IMR-90 (cell line): ENCODE results near the gene MAPK1.

Experiments
- CHD1 ChIP-seq: IDR thresholded peaks from 2 replicates; pipeline ENCODE4 v1.6.1; 2012; ENCODE audit warnings: low read depth, low read length, improper control_type of control experiment
- FOS ChIP-seq: fragments of 150-350 bp; IDR thresholded peaks from 2 replicates; pipeline ENCODE4 v1.6.1; 2016; ENCODE audit warnings: low read depth, low read length
- MAFK ChIP-seq: IDR thresholded peaks from 2 replicates; pipeline ENCODE4 v1.6.1; 2012; ENCODE audit warnings: low read depth, low read length, improper control_type of control experiment
- MAZ ChIP-seq: IDR thresholded peaks from 2 replicates; pipeline ENCODE4 v1.6.1; 2012; ENCODE audit warnings: low read depth, mild to moderate bottlenecking, low read length, improper control_type of control experiment, moderate library complexity, borderline replicate concordance
- NFE2L2 ChIP-seq: fragments of 150-350 bp; IDR thresholded peaks from 2 replicates; pipeline ENCODE4 v1.6.1; 2016; ENCODE audit warnings: low read depth, mild to moderate bottlenecking, low read length
- POLR2A ChIP-seq: IDR thresholded peaks from 2 replicates; pipeline ENCODE4 v1.6.1; 2012; ENCODE audit warnings: mild to moderate bottlenecking, low read depth, low read length
- SMC3 ChIP-seq: fragments of 150-350 bp; IDR thresholded peaks from 2 replicates; pipeline ENCODE4 v1.6.1; 2016; ENCODE audit warnings: low read depth, mild to moderate bottlenecking, antibody characterized with exemption, low read length, moderate library complexity
- TF ChIP-seq, protein P1 (sequence below): conservative IDR thresholded peaks from 2 replicates; pipeline ENCODE4 v1.5.1; 2012; ENCODE audit warnings: mild to moderate bottlenecking, low read depth, low read length, improper control_type of control experiment
- TF ChIP-seq, protein P2 (sequence below): fragments of 150-350 bp; IDR thresholded peaks from 2 replicates; pipeline ENCODE4 v1.6.1; 2016; ENCODE audit warnings: low read depth, mild to moderate bottlenecking, low read length, moderate library complexity, borderline replicate concordance

DNA sequence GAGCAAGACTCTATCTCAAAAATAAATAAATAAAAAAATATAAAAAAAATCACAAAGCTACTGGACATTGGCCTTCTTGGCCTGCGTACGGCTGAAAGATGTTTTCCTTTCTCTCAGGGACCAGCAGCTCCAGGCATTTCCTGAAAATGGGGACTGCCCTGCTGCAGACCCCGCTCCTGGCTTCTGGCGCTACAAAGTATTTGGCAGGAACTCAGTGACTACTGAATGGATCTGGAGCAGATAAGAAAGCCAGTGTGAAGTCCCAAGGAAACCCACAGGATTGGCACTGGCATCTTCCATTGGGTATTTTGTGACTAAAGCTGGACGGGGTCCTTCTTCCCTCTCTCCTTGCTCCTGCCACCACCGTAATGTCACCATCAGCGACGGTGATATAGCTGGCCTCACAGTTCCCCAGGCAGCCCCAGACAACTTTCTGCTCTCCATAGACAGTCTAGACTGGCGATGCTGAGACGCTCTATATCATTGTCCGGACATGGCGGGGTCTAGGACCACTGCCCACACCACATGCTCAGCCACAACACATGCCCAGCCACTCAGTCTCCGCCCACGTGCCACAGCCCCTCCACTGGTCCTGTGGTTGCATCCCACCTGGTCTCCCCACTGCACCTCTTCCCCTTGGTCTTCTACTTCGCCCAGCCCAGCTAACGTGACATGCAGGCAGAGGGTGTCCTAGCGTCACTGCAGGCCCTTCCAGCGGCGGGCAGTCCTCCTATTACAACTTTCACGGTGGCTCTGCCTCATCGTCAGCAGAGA, 109.2 kb downstream of the MAPK1 start:
- TF ChIP-seq MAFK (no peak), POLR2A (no peak), FOS (no peak), MAZ (no peak), SMC3 (no peak), CHD1 (no peak), NFE2L2 (no peak)
- TF ChIP-seq, protein P1, sequence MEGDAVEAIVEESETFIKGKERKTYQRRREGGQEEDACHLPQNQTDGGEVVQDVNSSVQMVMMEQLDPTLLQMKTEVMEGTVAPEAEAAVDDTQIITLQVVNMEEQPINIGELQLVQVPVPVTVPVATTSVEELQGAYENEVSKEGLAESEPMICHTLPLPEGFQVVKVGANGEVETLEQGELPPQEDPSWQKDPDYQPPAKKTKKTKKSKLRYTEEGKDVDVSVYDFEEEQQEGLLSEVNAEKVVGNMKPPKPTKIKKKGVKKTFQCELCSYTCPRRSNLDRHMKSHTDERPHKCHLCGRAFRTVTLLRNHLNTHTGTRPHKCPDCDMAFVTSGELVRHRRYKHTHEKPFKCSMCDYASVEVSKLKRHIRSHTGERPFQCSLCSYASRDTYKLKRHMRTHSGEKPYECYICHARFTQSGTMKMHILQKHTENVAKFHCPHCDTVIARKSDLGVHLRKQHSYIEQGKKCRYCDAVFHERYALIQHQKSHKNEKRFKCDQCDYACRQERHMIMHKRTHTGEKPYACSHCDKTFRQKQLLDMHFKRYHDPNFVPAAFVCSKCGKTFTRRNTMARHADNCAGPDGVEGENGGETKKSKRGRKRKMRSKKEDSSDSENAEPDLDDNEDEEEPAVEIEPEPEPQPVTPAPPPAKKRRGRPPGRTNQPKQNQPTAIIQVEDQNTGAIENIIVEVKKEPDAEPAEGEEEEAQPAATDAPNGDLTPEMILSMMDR = no peak
- TF ChIP-seq, protein P2, sequence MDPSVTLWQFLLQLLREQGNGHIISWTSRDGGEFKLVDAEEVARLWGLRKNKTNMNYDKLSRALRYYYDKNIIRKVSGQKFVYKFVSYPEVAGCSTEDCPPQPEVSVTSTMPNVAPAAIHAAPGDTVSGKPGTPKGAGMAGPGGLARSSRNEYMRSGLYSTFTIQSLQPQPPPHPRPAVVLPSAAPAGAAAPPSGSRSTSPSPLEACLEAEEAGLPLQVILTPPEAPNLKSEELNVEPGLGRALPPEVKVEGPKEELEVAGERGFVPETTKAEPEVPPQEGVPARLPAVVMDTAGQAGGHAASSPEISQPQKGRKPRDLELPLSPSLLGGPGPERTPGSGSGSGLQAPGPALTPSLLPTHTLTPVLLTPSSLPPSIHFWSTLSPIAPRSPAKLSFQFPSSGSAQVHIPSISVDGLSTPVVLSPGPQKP = no peak
